NB4 (cell line): Measurements from ENCODE around the gene EPHB1.

Source experiments
- CTCF ChIP-seq: IDR thresholded peaks from one replicate; pipeline ENCODE4 v1.5.1; 2012; ENCODE audit warnings: low read depth, low read length
- MYC ChIP-seq: IDR thresholded peaks from 2 replicates; pipeline ENCODE4 v1.6.1; 2011; ENCODE audit warnings: low read depth, low read length

GRCh38 chr3:135078283-135078682 lies 283.2 kb downstream of the EPHB1 start:
- TF ChIP-seq CTCF (no peak), MYC (no peak)
